ENCODE measurements around the gene PGAP3.
A peak's percentile ranks its signal among the peaks of the same experiment; 100 is the strongest.

Gene PGAP3

DNA sequence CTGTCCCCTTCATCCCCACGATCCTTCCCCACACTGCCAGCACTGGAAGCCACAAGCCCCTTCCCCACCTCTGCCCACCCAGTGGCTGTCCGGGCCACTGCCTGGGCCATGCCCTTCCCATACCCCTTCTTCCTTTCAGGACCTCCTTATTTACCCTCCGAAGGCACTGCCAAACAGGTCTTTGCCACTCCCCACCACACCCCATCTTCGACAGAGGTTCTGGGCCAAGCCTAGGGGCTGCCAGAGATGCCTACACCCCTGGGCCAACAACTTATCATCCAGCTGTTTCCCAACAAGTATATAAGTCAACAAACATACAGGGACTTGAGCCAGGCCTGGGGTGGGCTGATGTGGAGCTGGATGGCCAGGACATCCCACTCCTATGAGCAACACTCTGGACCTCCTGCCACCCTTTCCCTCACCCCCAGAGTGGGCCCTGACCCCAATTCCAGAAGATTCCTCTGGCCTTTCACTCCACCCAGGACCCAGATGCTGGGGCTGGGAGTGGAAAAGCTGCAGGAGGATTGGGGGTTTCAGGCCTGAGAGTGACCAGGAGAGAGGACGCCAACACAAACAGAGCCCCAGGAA lies 62.6 kb downstream of the PGAP3 start:
- no peak for DNase-seq (ENCODE audit: low read depth, low spot score)
- H3K36me3 ChIP-seq (ENCODE audit: insufficient read depth, low read length), result no peaks in the 10 kb centered on the region
- H3K9ac ChIP-seq (ENCODE audit: insufficient read length), result no peak overlapping the region

DNA sequence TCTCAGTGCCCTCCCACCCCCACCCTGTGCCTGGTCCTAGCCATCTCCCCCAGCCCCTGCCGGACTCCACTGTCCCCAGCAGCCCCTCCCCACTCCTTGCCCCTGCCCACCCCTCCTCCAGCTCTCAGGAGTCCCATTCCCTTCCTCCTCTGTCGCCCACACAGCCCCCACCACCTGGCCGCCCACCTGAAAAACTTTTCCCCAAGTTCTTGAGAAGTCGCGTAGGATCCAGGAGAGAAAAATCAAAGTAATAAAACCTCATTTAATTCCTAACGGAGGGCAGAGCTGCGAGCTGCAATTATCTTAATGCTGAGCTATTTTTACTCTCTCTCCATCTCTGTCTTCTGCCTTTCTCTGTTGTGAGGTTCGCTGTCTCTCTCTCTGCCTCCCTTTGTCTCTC lies 63.5 kb downstream of the PGAP3 start:
- Histone ChIP-seq H3K27ac (no peak overlapping the region), H3K9ac (ENCODE audit: insufficient read length) (no peak overlapping the region), H3K9me3 (ENCODE audit: low read depth, low read length) (no peaks in the 10 kb centered on the region), H3K4me3 (no peak overlapping the region), H3K36me3 (ENCODE audit: insufficient read depth, low read length) (no peaks in the 10 kb centered on the region)
- DNase-seq (ENCODE audit: low read depth, low spot score), result no peak
- TF ChIP-seq FOXP2 (optimal IDR thresholded peaks at IDR 0.05; ENCODE audit: control extremely low read depth, extremely low read length, insufficient read depth), result no peak
- TF ChIP-seq POLR2AphosphoS5 (IDR thresholded peaks at IDR 0.05; ENCODE audit: borderline replicate concordance, low read depth, low read length), result no peak
- TF ChIP-seq EZH2 (IDR thresholded peaks at IDR 0.05), result no peak

More for the DNA sequence above, 62.6 kb downstream of the PGAP3 start:
- Histone ChIP-seq H3K27ac (no peak overlapping the region), H3K9me3 (ENCODE audit: low read depth, low read length) (no peaks in the 10 kb centered on the region), H3K4me3 (no peak overlapping the region)
- TF ChIP-seq POLR2AphosphoS5 (IDR thresholded peaks at IDR 0.05; ENCODE audit: borderline replicate concordance, low read depth, low read length) (no peak), EZH2 (IDR thresholded peaks at IDR 0.05) (no peak), FOXP2 (optimal IDR thresholded peaks at IDR 0.05; ENCODE audit: control extremely low read depth, extremely low read length, insufficient read depth) (no peak)

DNA sequence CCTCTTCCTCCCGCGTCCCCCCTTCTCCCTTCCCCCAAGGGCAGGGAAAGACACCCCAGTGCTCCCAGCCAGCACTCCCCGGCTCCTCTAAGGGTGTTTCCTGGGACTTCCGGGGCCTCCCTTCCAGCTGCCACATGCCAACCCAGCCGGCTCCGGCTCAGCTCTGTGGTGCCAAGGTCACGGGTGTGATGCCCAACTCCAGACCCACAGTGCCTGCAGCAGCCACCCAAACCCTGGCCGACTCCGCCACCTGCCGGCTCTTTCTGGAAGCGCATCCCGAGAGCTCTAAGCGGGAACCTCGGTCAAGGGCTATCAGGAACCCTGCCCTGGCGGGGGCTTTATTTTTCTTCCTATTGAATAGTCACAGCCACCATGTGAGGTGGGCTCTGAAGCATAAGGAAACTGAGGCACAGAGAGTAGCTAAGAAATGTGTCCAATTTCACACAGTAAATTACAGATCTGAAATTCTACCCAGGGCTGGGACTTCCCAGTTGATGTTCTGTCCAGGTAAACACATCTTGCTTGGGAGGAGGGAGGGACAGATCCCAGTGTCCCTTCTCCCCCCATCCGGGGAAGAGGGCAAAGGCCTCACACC lies 64.4 kb downstream of the PGAP3 start:
- no peak overlapping the region for H3K27ac ChIP-seq
- no peak overlapping the region for H3K9ac ChIP-seq (ENCODE audit: insufficient read length)
- TF ChIP-seq EZH2 (IDR thresholded peaks at IDR 0.05), result no peak
- no peak for TF ChIP-seq FOXP2 (optimal IDR thresholded peaks at IDR 0.05; ENCODE audit: control extremely low read depth, extremely low read length, insufficient read depth)
- no peak for TF ChIP-seq POLR2AphosphoS5 (IDR thresholded peaks at IDR 0.05; ENCODE audit: borderline replicate concordance, low read depth, low read length)
- H3K4me3 ChIP-seq, result no peak overlapping the region
- no peak for DNase-seq (ENCODE audit: low read depth, low spot score)
- H3K36me3 ChIP-seq (ENCODE audit: insufficient read depth, low read length), result no peaks in the 10 kb centered on the region
- H3K9me3 ChIP-seq (ENCODE audit: low read depth, low read length), result no peaks in the 10 kb centered on the region

- peak overlapping the region; percentile 51; the same call in 1 of the 2 replicates for H3K4me3 ChIP-seq
- DNase-seq (ENCODE audit: low read depth, low spot score), result no peak
- no peak for TF ChIP-seq FOXP2 (optimal IDR thresholded peaks at IDR 0.05; ENCODE audit: control extremely low read depth, extremely low read length, insufficient read depth)
- TF ChIP-seq EZH2 (IDR thresholded peaks at IDR 0.05), result no peak
- no peak for TF ChIP-seq POLR2AphosphoS5 (IDR thresholded peaks at IDR 0.05; ENCODE audit: borderline replicate concordance, low read depth, low read length)
- H3K36me3 ChIP-seq (ENCODE audit: insufficient read depth, low read length), result no peaks in the 10 kb centered on the region
- no peak overlapping the region for H3K27ac ChIP-seq
- H3K9ac ChIP-seq (ENCODE audit: insufficient read length), result no peak overlapping the region
- no peaks in the 10 kb centered on the region for H3K9me3 ChIP-seq (ENCODE audit: low read depth, low read length)
Measured at GRCh38 chr17:39622380-39623006, 65.4 kb downstream of the PGAP3 start.

DNA sequence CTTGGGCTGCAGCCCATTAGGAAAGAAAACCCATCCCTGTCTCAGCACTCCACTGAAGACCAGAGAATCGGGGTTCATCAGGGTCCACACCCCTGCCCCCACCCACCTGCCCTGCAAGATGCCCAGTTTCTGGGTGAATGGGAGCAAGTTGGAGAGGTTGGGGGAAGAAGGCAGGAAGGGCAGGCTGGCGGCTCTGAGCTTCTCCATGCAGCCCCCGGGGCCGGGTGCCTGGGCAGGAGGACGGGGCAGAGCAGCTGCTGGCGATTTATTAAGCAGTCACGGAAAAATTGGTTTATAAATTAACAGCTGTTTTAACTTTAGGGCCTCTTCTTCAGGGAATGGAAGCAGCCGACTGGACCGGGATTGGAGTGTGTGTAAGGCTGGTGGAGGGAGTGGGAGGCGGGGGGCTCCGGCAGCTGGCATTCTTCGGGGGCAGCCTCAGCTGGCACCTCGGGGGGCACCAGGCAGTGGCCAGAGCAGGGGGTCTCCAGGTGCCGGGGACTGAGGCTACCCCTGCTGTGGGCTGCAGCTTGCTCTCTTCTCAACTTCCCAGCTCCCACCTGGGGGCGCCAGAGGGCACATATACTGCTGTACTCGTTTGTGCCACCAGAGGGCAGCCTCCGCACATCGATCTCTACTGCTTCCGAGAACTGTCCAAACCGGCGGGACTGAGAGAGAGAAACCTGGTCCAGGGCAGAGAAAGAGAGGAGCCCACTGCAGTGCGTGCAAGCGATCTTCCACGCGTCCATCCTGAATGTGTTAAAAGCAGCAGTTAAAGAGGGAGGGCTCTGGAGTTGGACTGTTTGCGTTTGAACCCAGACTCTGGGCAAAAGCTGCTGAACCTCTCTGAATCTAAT lies 66.1 kb downstream of the PGAP3 start:
- H3K36me3 ChIP-seq (ENCODE audit: insufficient read depth, low read length), result no peaks in the 10 kb centered on the region
- H3K4me3 ChIP-seq, result peak overlapping the region; percentile 51
- DNase-seq (ENCODE audit: low read depth, low spot score), result peak; percentile 45
- no peaks in the 10 kb centered on the region for H3K9me3 ChIP-seq (ENCODE audit: low read depth, low read length)
- no peak overlapping the region for H3K27ac ChIP-seq
- no peak overlapping the region for H3K9ac ChIP-seq (ENCODE audit: insufficient read length)
- TF ChIP-seq FOXP2 (optimal IDR thresholded peaks at IDR 0.05; ENCODE audit: control extremely low read depth, extremely low read length, insufficient read depth) (no peak), EZH2 (IDR thresholded peaks at IDR 0.05) (no peak), POLR2AphosphoS5 (IDR thresholded peaks at IDR 0.05; ENCODE audit: borderline replicate concordance, low read depth, low read length) (no peak)

Measured in SK-N-MC (cell line).